Measurements from ENCODE around the gene PRDM11. TPM values are rescaled to one million over a fixed set of nuclear protein-coding genes. Genes with fewer than 3 reads are reported as not detected.

Gene PRDM11
- total RNA-seq, 2 donors from 2014 or later: 10.4 to 15.2 TPM

- no peaks in the 10 kb centered on the region for H3K4me1 Mint-ChIP-seq
- DNase-seq: no peak
- no peak for TF ChIP-seq CTCF (conservative IDR thresholded peaks at IDR 0.05)
- no peaks in the 10 kb centered on the region for H3K4me1 ChIP-seq (ENCODE audit: control insufficient read depth, insufficient read depth, low read length)
- H3K4me3 ChIP-seq (ENCODE audit: low read length): no peak overlapping the region
- H3K27me3 ChIP-seq (ENCODE audit: control insufficient read depth, insufficient read depth, low read length, poor library complexity, severe bottlenecking): no peaks in the 10 kb centered on the region
- H3K27me3 Mint-ChIP-seq (ENCODE audit: insufficient read depth): no peaks in the 10 kb centered on the region
- H3K27ac ChIP-seq (ENCODE audit: low read depth, low read length): no peak overlapping the region
- H3K27ac Mint-ChIP-seq: no peak overlapping the region
- H3K4me3 Mint-ChIP-seq: no peak overlapping the region
- no peaks in the 10 kb centered on the region for H3K36me3 ChIP-seq (ENCODE audit: control insufficient read depth, insufficient read depth, low read length)
- WGBS, 2 experiments (ENCODE audit: insufficient coverage in 1 of 2, insufficient read length in 1 of 2): 81 to 83% methylated on average over 1 of the region's 1 CpG
- no peaks in the 10 kb centered on the region for H3K9me3 ChIP-seq (ENCODE audit: control insufficient read depth, low read length)
- H3K36me3 Mint-ChIP-seq (ENCODE audit: low read depth): peaks cover 2% of the 10 kb centered on the region
- H3K9ac ChIP-seq (ENCODE audit: extremely low read depth, low read length, poor library complexity, severe bottlenecking): no peak overlapping the region
- H3K9me3 Mint-ChIP-seq: no peaks in the 10 kb centered on the region
Observed at GRCh38 chr11:45216031-45216430, 69.6 kb downstream of the PRDM11 start.

- H3K36me3 Mint-ChIP-seq (ENCODE audit: low read depth): peaks cover 4% of the 10 kb centered on the region
- H3K9ac ChIP-seq (ENCODE audit: extremely low read depth, low read length, poor library complexity, severe bottlenecking): no peak overlapping the region
- no peaks in the 10 kb centered on the region for H3K27me3 Mint-ChIP-seq (ENCODE audit: insufficient read depth)
- no peaks in the 10 kb centered on the region for H3K9me3 ChIP-seq (ENCODE audit: control insufficient read depth, low read length)
- H3K4me3 ChIP-seq (ENCODE audit: low read length): no peak overlapping the region
- H3K27me3 ChIP-seq (ENCODE audit: control insufficient read depth, insufficient read depth, low read length, poor library complexity, severe bottlenecking): no peaks in the 10 kb centered on the region
- no peak overlapping the region for H3K27ac Mint-ChIP-seq
- no peaks in the 10 kb centered on the region for H3K36me3 ChIP-seq (ENCODE audit: control insufficient read depth, insufficient read depth, low read length)
- 83 to 85% methylated on average over 2 of the region's 2 CpGs for WGBS, 2 experiments (ENCODE audit: insufficient coverage in 1 of 2, insufficient read length in 1 of 2)
- no peaks in the 10 kb centered on the region for H3K4me1 Mint-ChIP-seq
- no peak for DNase-seq
- H3K4me1 ChIP-seq (ENCODE audit: control insufficient read depth, insufficient read depth, low read length): no peaks in the 10 kb centered on the region
- H3K9me3 Mint-ChIP-seq: no peaks in the 10 kb centered on the region
- no peak overlapping the region for H3K27ac ChIP-seq (ENCODE audit: low read depth, low read length)
- no peak for TF ChIP-seq CTCF (conservative IDR thresholded peaks at IDR 0.05)
- no peak overlapping the region for H3K4me3 Mint-ChIP-seq
Observed at GRCh38 chr11:45216901-45217300, 70.5 kb downstream of the PRDM11 start.

- no peak overlapping the region for H3K9ac ChIP-seq (ENCODE audit: extremely low read depth, low read length, poor library complexity, severe bottlenecking)
- peaks cover 10% of the 10 kb centered on the region for H3K36me3 Mint-ChIP-seq (ENCODE audit: low read depth)
- no peak for DNase-seq
- no peak overlapping the region for H3K27ac ChIP-seq (ENCODE audit: low read depth, low read length)
- H3K4me3 ChIP-seq (ENCODE audit: low read length): no peak overlapping the region
- no peak overlapping the region for H3K27ac Mint-ChIP-seq
- H3K27me3 ChIP-seq (ENCODE audit: control insufficient read depth, insufficient read depth, low read length, poor library complexity, severe bottlenecking): no peaks in the 10 kb centered on the region
- H3K9me3 ChIP-seq (ENCODE audit: control insufficient read depth, low read length): no peaks in the 10 kb centered on the region
- H3K9me3 Mint-ChIP-seq: no peaks in the 10 kb centered on the region
- no peaks in the 10 kb centered on the region for H3K4me1 ChIP-seq (ENCODE audit: control insufficient read depth, insufficient read depth, low read length)
- H3K27me3 Mint-ChIP-seq (ENCODE audit: insufficient read depth): no peaks in the 10 kb centered on the region
- no peak for TF ChIP-seq CTCF (conservative IDR thresholded peaks at IDR 0.05)
- H3K4me3 Mint-ChIP-seq: no peak overlapping the region
- H3K36me3 ChIP-seq (ENCODE audit: control insufficient read depth, insufficient read depth, low read length): no peaks in the 10 kb centered on the region
- no peaks in the 10 kb centered on the region for H3K4me1 Mint-ChIP-seq
- 87 to 100% methylated on average over 1 to 2 of the region's 2 CpGs for WGBS, 2 experiments (ENCODE audit: insufficient coverage in 1 of 2, insufficient read length in 1 of 2)
Observed at GRCh38 chr11:45217991-45218390, 71.6 kb downstream of the PRDM11 start.

Measured in endodermal cell (in vitro differentiated cells).